Activated T-helper 1 cell treated with anti-CD3 and anti-CD28 coated beads, Interleukin-12 subunit alpha, Interleukin-12 subunit beta, Interleukin-2, Interleukin-4 antibody, amounts not matched to agents 30 ng/mL and 10 ng/mL and 1 ng/mL, durations not matched to agents 14 hours and 24 hours and 36 hours (primary cell): ENCODE data around the gene LRRC8A. TPM values are rescaled to one million over a fixed set of nuclear protein-coding genes. Genes with fewer than 3 reads are reported as not detected.
"Not testable (repeated sequence)": the region's sequence is repeated elsewhere in the genome, so short reads cannot be mapped to it uniquely, and the experiment has no call there.

Experiments used
- DNase-seq: peaks from one replicate; pipeline ENCODE4 v3.0.0; 2021; ENCODE audit warnings: low spot score
- H3K27ac Mint-ChIP-seq: one replicate; pipeline ENCODE4 v1.8.0; 2021; ENCODE audit warnings: mild to moderate bottlenecking, mixed read lengths
- H3K27me3 Mint-ChIP-seq: one replicate; pipeline ENCODE4 v1.8.0; 2022; ENCODE audit warnings: mild to moderate bottlenecking, moderate library complexity, mixed read lengths; ENCODE audit not compliant: insufficient read depth
- H3K36me3 Mint-ChIP-seq: one replicate; pipeline ENCODE4 v1.8.0; 2021; ENCODE audit warnings: low read depth, mixed read lengths
- H3K4me1 Mint-ChIP-seq: one replicate; pipeline ENCODE4 v1.8.0; 2021; ENCODE audit warnings: low read depth, mixed read lengths
- H3K4me3 Mint-ChIP-seq: one replicate; pipeline ENCODE4 v1.8.0; 2021; ENCODE audit warnings: mild to moderate bottlenecking, moderate library complexity, mixed read lengths
- H3K9me3 Mint-ChIP-seq: one replicate; pipeline ENCODE4 v1.8.0; 2021; ENCODE audit warnings: mixed read lengths
- intact Hi-C: fragments of 100-400 bp; cut with micrococcal nuclease; formaldehyde crosslinking; loops from one replicate; pipeline ENCODE4 v1.15.1; 2024
- total RNA-seq: library from RNA; stranded (reverse); gene quantifications from 2 replicates; pipeline ENCODE4 v1.2.3, GENCODE V29; 2022

LRRC8A gene
- total RNA-seq, 1 donor from 2014 or later = 32.9 TPM

GRCh38 chr9:128923493-128923883, 41.6 kb downstream of the LRRC8A start:
- DNase-seq = no peak
- H3K4me3 Mint-ChIP-seq = no peak overlapping the region
- H3K4me1 Mint-ChIP-seq = peaks cover 20% of the 10 kb centered on the region
- intact Hi-C loops = no loop called here
- H3K9me3 Mint-ChIP-seq = no peaks in the 10 kb centered on the region
- no peaks in the 10 kb centered on the region for H3K27me3 Mint-ChIP-seq
- peaks cover 4% of the 10 kb centered on the region for H3K36me3 Mint-ChIP-seq
- no peak overlapping the region for H3K27ac Mint-ChIP-seq

DNA sequence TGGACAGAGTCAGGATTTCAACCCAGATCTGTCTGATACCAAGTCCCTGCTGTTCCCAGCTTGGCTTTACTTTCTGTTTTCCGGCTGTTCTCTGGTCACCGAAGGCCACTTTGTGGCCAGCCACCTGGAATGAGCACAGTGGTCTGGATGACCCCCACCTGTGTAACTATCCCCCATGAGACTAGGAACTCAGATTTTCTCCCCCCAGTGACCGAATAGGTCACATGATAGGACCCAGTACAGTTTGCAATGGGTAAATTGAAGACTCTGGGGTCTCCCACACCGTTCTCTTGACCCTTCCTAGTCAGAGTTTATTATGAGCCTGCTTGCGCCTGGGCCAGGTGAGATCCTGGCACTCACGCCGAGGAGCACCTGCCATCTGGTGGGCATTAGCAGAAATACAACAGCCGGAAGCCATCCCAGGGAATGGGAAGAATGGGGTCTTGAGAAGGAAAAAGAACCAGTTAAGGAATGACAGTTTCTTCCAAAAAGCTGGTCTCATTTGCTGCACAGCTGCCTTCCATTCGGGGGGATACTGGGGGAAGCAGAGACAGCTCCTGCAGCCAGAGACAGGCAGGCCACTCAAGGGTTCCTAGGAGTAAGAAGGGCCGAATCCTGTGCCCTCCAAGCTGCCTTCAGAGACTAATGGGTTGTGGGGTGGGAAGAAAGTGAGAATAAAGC, 45.9 kb downstream of the LRRC8A start:
- H3K4me1 Mint-ChIP-seq = peaks cover 14% of the 10 kb centered on the region
- no peaks in the 10 kb centered on the region for H3K36me3 Mint-ChIP-seq
- H3K4me3 Mint-ChIP-seq = no peak overlapping the region
- no peaks in the 10 kb centered on the region for H3K9me3 Mint-ChIP-seq
- peak overlapping the region; percentile 25 for H3K27ac Mint-ChIP-seq
- H3K27me3 Mint-ChIP-seq = no peaks in the 10 kb centered on the region
- intact Hi-C loops = loop anchor here (1.0 to 5.0 kb wide), 4 partner anchors 46 to 279 kb away; partner anchors contain the start of genes KYAT1 and LRRC8A
- peak; percentile 21 for DNase-seq

GRCh38 chr9:128928624-128929023, 46.7 kb downstream of the LRRC8A start:
- no peaks in the 10 kb centered on the region for H3K27me3 Mint-ChIP-seq
- H3K27ac Mint-ChIP-seq = no peak overlapping the region
- H3K36me3 Mint-ChIP-seq = no peaks in the 10 kb centered on the region
- intact Hi-C loops = loop anchor here (1.0 to 5.0 kb wide), 4 partner anchors 46 to 280 kb away; partner anchors contain the start of genes KYAT1 and LRRC8A
- H3K4me1 Mint-ChIP-seq = peaks cover 14% of the 10 kb centered on the region
- DNase-seq = no peak
- no peaks in the 10 kb centered on the region for H3K9me3 Mint-ChIP-seq
- no peak overlapping the region for H3K4me3 Mint-ChIP-seq

- Mint-ChIP-seq H3K4me3 (no peak overlapping the region), H3K36me3 (no peaks in the 10 kb centered on the region), H3K4me1 (peaks cover 14% of the 10 kb centered on the region), H3K9me3 (no peaks in the 10 kb centered on the region), H3K27ac (no peak overlapping the region), H3K27me3 (no peaks in the 10 kb centered on the region)
- DNase-seq = no peak
- intact Hi-C loops = loop anchor here (2.0 to 5.0 kb wide), 2 partner anchors 47 to 281 kb away; partner anchors contain the start of genes KYAT1 and LRRC8A
These were observed 47.6 kb downstream of the LRRC8A start for GRCh38 chr9:128929560-128929959.

DNA sequence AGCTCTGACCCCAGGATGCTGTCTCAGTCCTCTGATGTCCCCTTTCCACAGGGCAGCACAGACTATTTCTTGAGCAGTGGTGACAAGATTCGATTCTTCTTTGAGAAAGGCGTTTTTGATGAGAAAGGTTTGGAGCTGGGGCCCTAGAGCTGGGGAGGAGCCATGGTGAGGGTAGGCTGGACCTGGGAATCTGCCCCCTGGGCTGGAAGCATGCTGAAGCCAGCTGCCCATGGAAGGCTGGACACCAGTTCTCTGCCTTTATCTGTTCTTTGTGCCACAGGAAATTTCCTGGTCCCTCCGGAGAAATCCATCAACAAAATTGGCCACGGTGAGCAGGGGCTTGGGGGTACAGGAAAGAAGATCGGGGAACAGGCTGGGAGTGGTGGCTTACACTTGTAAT, 51.8 kb downstream of the LRRC8A start:
- Mint-ChIP-seq H3K36me3 (no peaks in the 10 kb centered on the region), H3K27me3 (no peaks in the 10 kb centered on the region), H3K4me3 (no peak overlapping the region), H3K27ac (no peak overlapping the region), H3K9me3 (no peaks in the 10 kb centered on the region), H3K4me1 (no peaks in the 10 kb centered on the region)
- no peak for DNase-seq
- intact Hi-C loops = no loop called here

GRCh38 chr9:128936171-128936865, 54.4 kb downstream of the LRRC8A start:
- Mint-ChIP-seq H3K36me3 (no peaks in the 10 kb centered on the region), H3K27me3 (no peaks in the 10 kb centered on the region), H3K27ac (no peak overlapping the region), H3K4me1 (no peaks in the 10 kb centered on the region), H3K9me3 (no peaks in the 10 kb centered on the region), H3K4me3 (no peak overlapping the region)
- no peak for DNase-seq
- intact Hi-C loops = no loop called here

GRCh38 chr9:128937310-128938165, 55.6 kb downstream of the LRRC8A start:
- no peaks in the 10 kb centered on the region for H3K36me3 Mint-ChIP-seq
- H3K27ac Mint-ChIP-seq = no peak overlapping the region
- no peaks in the 10 kb centered on the region for H3K27me3 Mint-ChIP-seq
- no peak overlapping the region for H3K4me3 Mint-ChIP-seq
- intact Hi-C loops = no loop called here
- DNase-seq = no peak
- no peaks in the 10 kb centered on the region for H3K4me1 Mint-ChIP-seq
- no peaks in the 10 kb centered on the region for H3K9me3 Mint-ChIP-seq

GRCh38 chr9:128940271-128940921, 58.5 kb downstream of the LRRC8A start:
- no peak overlapping the region for H3K4me3 Mint-ChIP-seq
- intact Hi-C loops = loop anchor here (10.0 kb wide), 1 partner anchor 216 kb away; the partner anchor contains the start of gene ZDHHC12
- no peak overlapping the region for H3K27ac Mint-ChIP-seq
- H3K4me1 Mint-ChIP-seq = no peaks in the 10 kb centered on the region
- H3K36me3 Mint-ChIP-seq = peaks cover under 1% of the 10 kb centered on the region
- DNase-seq = no peak
- H3K9me3 Mint-ChIP-seq = no peaks in the 10 kb centered on the region
- H3K27me3 Mint-ChIP-seq = no peaks in the 10 kb centered on the region

- H3K9me3 Mint-ChIP-seq = no peaks in the 10 kb centered on the region
- no peak for DNase-seq
- intact Hi-C loops = loop anchor here (10.0 kb wide), 1 partner anchor 216 kb away; the partner anchor contains the start of gene ZDHHC12
- H3K36me3 Mint-ChIP-seq = peaks cover 8% of the 10 kb centered on the region
- no peaks in the 10 kb centered on the region for H3K27me3 Mint-ChIP-seq
- peaks cover 7% of the 10 kb centered on the region for H3K4me1 Mint-ChIP-seq
- H3K27ac Mint-ChIP-seq = no peak overlapping the region
- no peak overlapping the region for H3K4me3 Mint-ChIP-seq
These were observed 59.2 kb downstream of the LRRC8A start for GRCh38 chr9:128940946-128941755.

DNA sequence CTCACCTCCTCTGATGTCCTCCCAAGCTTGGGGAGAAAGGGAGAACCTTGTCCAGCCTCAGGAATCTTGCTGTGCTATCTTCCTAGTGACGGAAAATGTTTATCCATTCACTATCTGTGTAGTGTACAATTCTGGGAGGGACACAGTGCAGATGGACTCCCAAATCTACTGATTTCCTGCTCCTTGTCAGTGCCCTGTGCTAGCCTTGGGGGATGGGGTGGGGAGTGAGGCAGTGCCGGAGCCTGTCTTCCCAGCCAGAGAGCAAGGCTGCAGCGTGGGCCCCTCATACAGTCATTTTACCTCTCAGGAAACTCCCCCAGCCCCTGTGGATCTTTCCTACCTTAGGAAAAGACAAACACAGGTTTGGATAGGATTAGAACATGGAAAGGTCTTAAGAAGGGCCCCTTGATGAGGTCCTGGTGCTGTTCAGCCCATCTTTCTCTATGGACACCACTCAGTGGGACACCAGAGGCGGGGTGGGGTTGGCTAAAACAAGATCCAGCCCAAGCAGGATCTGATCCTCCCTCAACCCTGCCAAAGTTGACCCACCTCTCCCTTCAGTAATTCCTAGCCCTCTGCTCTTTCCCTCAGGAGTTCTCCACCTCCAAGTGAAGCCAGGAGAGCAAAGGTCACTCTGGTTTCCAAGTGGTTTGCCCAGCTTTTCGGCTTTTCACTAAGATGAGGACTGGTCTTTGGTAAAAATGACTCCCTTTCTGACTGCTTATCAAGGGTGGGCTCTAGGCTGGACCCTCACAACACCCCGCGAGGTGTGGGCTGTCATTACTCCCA, 62.1 kb downstream of the LRRC8A start:
- Mint-ChIP-seq H3K36me3 (peaks cover 13% of the 10 kb centered on the region), H3K4me1 (peaks cover 23% of the 10 kb centered on the region), H3K9me3 (no peaks in the 10 kb centered on the region), H3K4me3 (no peak overlapping the region), H3K27ac (no peak overlapping the region), H3K27me3 (no peaks in the 10 kb centered on the region)
- intact Hi-C loops = loop anchor here (10.0 kb wide), 1 partner anchor 219 kb away; the partner anchor contains the start of gene ZDHHC12
- no peak for DNase-seq

DNA sequence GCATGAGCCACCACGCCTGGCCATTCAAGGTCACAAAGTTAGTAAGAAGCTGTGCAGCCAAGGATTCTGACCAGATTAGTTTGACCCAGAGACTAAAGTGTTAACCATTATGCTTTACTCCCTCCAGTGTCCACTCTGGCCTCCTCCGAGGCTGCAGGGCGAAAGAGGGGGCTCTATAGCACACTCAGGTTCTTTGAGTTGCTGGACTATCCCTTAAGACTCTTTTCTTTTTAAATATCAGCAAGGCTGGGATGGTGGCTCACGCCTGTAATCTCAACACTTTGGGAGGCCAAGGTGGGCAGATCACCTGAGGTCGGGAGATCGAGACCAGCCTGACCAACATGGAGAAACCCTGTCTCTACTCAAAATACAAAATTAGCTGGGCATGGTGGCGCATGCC, 63.0 kb downstream of the LRRC8A start:
- not testable (repeated sequence) for H3K27ac Mint-ChIP-seq, DNase-seq, H3K4me3 Mint-ChIP-seq, H3K27me3 Mint-ChIP-seq, H3K9me3 Mint-ChIP-seq
- Mint-ChIP-seq H3K4me1 (peaks cover 23% of the 10 kb centered on the region), H3K36me3 (peaks cover 13% of the 10 kb centered on the region)
- intact Hi-C loops = loop anchor here (5.0 to 10.0 kb wide), 3 partner anchors 220 to 393 kb away; partner anchors contain the start of genes PKN3, SPTAN1 and ZDHHC12
